Measurements from ENCODE around the gene SLC39A9. TPM values are rescaled to one million over a fixed set of nuclear protein-coding genes. Genes with fewer than 3 reads are reported as not detected.

The SLC39A9 gene
- total and polyA plus RNA-seq, 8 donors, result 12.1 to 121 (median 19.6) TPM

DNA sequence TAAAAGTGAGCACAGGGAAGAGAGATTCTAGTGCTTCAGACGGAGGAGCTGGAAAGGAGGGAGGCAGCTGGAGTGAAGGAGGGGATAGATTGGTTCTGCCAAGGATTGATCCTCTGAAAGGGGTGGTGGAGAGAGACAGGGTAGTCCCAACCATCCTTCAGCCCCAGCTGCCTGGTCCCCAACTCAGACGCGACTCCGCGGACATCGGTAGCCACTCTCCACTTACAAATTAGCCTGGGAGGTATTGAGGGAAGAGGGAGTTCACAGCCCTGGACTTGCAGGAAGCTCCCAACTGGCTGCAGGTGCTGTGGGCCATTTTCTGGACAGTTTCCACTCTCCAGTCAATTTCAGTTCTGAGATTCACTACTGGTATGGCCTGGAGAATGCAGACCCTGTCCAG is 87.2 kb downstream of the SLC39A9 start:
- no peak overlapping the region for H3K4me3 ChIP-seq
- H3K9me3 ChIP-seq, result no peaks in the 10 kb centered on the region
- TF ChIP-seq POLR2A (IDR thresholded peaks at IDR 0.05) (no peak), POLR2AphosphoS5 (IDR thresholded peaks at IDR 0.05) (no peak), EP300 (IDR thresholded peaks at IDR 0.05) (no peak)
- TF ChIP-seq, protein P1, sequence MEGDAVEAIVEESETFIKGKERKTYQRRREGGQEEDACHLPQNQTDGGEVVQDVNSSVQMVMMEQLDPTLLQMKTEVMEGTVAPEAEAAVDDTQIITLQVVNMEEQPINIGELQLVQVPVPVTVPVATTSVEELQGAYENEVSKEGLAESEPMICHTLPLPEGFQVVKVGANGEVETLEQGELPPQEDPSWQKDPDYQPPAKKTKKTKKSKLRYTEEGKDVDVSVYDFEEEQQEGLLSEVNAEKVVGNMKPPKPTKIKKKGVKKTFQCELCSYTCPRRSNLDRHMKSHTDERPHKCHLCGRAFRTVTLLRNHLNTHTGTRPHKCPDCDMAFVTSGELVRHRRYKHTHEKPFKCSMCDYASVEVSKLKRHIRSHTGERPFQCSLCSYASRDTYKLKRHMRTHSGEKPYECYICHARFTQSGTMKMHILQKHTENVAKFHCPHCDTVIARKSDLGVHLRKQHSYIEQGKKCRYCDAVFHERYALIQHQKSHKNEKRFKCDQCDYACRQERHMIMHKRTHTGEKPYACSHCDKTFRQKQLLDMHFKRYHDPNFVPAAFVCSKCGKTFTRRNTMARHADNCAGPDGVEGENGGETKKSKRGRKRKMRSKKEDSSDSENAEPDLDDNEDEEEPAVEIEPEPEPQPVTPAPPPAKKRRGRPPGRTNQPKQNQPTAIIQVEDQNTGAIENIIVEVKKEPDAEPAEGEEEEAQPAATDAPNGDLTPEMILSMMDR (IDR thresholded peaks at IDR 0.05), result no peak
- DNase-seq, result no peak
- 84 to 91% (median 88%) methylated on average over 6 of the region's 6 CpGs for WGBS, 5 donors
- H3K36me3 ChIP-seq, result no peaks in the 10 kb centered on the region
- H3K27ac ChIP-seq, result no peak overlapping the region
- H3K27me3 ChIP-seq, result peaks cover 5 to 74% (median 38%) of the 10 kb centered on the region in 3 donors
- intact Hi-C loops (cut with DNase I; ENCODE audit: low total_unique reads), result no loop called here
- peaks cover 17 to 20% (median 18%) of the 10 kb centered on the region in 4 donors for H3K4me1 ChIP-seq

DNA sequence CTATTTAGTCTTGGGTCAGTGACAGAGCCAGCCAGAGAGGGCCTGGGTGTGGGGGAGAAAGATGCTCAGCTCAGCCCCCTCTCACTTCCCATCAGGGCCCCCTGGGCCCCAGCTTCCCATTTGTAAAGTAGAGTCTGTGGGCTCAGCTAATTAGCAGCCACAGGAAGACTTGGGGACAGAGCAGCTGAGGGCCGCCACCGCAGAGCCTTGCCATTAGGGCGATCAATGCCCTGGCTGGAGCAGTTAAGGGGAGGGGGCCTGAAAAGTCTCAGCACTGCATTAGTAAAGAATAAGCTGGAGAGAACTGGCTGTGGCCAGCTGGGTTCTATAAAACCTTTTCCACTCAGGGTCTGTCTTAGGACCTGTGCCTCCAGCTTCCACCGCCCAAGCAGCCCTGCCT is 88.7 kb downstream of the SLC39A9 start:
- H3K4me3 ChIP-seq, result no peak overlapping the region
- no peaks in the 10 kb centered on the region for H3K36me3 ChIP-seq
- no peak for DNase-seq
- no peaks in the 10 kb centered on the region for H3K9me3 ChIP-seq
- TF ChIP-seq EP300 (IDR thresholded peaks at IDR 0.05), result no peak
- no peak for TF ChIP-seq POLR2A (IDR thresholded peaks at IDR 0.05)
- WGBS, 5 donors, result 81 to 99% (median 94%) methylated on average over 4 of the region's 4 CpGs
- intact Hi-C loops (cut with DNase I; ENCODE audit: low total_unique reads), result no loop called here
- peaks cover 5 to 67% (median 38%) of the 10 kb centered on the region in 3 donors for H3K27me3 ChIP-seq
- H3K27ac ChIP-seq, result no peak overlapping the region
- H3K4me1 ChIP-seq, result peaks cover 17 to 20% (median 18%) of the 10 kb centered on the region in 4 donors

DNA sequence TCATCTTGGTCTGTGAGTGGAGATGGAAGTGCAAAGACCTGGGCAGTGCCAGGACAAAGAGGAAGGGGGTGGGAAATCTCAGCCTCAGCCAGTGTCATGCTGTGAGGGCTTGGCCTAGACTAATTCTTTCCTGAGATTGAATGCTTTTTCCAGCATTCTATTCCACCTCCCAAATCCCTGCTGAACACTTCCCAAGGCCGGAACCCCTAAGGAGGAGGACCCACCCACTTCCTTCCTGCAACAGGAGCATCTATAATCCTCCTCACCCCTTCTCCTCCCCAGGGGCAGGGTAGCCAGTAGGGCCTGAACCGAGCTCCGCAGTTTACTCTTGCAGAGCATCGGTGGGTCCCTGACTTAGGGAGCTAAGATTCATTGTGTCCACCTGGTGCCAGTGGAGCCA is 89.3 kb downstream of the SLC39A9 start:
- 66 to 93% (median 78%) methylated on average over 4 of the region's 4 CpGs for WGBS, 5 donors
- H3K36me3 ChIP-seq, result no peaks in the 10 kb centered on the region
- no peak for DNase-seq

DNA sequence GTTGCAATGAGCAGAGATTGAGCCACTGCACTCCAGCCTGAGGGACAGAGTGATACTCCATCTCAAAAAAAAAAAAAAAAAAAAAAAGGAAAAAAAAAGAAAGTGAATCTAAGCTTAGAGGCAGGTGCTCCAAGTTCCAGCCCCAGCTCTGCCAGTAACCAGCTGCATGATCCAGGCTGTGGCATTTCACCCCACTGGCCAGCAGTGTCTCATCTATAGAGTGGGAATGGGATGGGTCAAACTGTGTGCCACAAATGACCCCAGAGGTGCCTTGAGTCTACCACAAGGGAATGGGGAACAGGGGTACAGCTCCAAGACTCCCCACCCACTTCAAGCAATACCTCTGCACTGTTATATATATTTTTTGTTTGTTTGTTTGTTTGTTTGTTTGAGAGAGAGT is 91.0 kb downstream of the SLC39A9 start:
- H3K4me1 ChIP-seq, result peaks cover 6 to 7% (median 6%) of the 10 kb centered on the region in 4 donors
- no peaks in the 10 kb centered on the region for H3K9me3 ChIP-seq
- intact Hi-C loops (cut with DNase I; ENCODE audit: low total_unique reads), result no loop called here
- peaks cover under 1 to 45% (median 23%) of the 10 kb centered on the region in 3 donors for H3K27me3 ChIP-seq
- H3K27ac ChIP-seq, result no peak overlapping the region
- DNase-seq, result no peak
- TF ChIP-seq, protein P1 (IDR thresholded peaks at IDR 0.05), result no peak
- no peak for TF ChIP-seq POLR2AphosphoS5 (IDR thresholded peaks at IDR 0.05)
- H3K4me3 ChIP-seq, result no peak overlapping the region
- H3K36me3 ChIP-seq, result no peaks in the 10 kb centered on the region

More for the DNA sequence above, 89.3 kb downstream of the SLC39A9 start:
- H3K27me3 ChIP-seq, result peaks cover 5 to 61% (median 38%) of the 10 kb centered on the region in 3 donors
- TF ChIP-seq POLR2AphosphoS5 (IDR thresholded peaks at IDR 0.05) (no peak), POLR2A (IDR thresholded peaks at IDR 0.05) (no peak), EP300 (IDR thresholded peaks at IDR 0.05) (no peak)
- TF ChIP-seq, protein P1 (IDR thresholded peaks at IDR 0.05), result no peak
- intact Hi-C loops (cut with DNase I; ENCODE audit: low total_unique reads), result no loop called here
- no peaks in the 10 kb centered on the region for H3K9me3 ChIP-seq
- no peak overlapping the region for H3K4me3 ChIP-seq
- no peak overlapping the region for H3K27ac ChIP-seq
- H3K4me1 ChIP-seq, result peaks cover 17 to 20% (median 18%) of the 10 kb centered on the region in 4 donors

DNA sequence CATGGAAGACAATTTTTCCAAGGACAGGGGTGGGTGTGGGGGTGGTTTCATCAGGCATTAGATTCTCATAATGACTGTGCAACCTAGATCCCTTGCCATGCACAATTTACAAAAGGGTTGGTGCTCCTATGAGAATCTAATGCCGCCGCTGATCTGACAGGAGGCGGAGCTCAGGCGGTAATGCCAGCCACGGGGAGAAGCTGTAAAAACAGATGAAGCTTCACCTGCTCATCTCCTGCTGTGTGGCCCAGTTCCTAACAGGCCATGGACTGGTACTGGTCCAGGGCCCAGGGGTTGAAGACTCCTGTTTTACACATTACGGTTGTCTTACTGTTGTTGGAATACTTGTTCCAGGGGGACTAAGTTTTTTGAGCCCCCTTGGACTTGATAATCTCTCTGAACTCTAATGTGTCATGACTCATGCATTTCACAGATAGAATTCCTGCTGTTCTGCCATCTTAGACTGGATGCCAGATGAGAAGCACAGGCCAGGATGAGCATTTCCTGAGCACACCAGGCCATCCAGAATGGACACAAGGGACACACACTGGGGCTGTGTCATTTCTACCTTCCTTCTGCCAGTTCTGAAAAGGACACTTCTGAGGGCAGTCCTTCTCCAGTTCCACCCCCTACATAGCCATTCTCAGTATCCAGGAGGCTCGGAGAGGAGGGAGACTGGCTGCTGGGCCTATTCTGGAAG is 91.9 kb downstream of the SLC39A9 start:
- no peak for DNase-seq
- H3K36me3 ChIP-seq, result no peaks in the 10 kb centered on the region
- no peaks in the 10 kb centered on the region for H3K4me1 ChIP-seq
- 79 to 85% (median 84%) methylated on average over 7 of the region's 7 CpGs for WGBS, 5 donors
- intact Hi-C loops (cut with DNase I; ENCODE audit: low total_unique reads), result no loop called here
- H3K4me3 ChIP-seq, result no peak overlapping the region
- H3K27ac ChIP-seq, result no peak overlapping the region
- TF ChIP-seq POLR2A (IDR thresholded peaks at IDR 0.05) (no peak), EP300 (IDR thresholded peaks at IDR 0.05) (no peak), POLR2AphosphoS5 (IDR thresholded peaks at IDR 0.05) (no peak)
- TF ChIP-seq, protein P1 (IDR thresholded peaks at IDR 0.05), result no peak
- no peaks in the 10 kb centered on the region for H3K9me3 ChIP-seq
- H3K27me3 ChIP-seq, result peaks cover 0 to 45% (median 15%) of the 10 kb centered on the region in 3 donors

All from stomach (tissue), 9 donors.